ENCODE data around the gene CPM. TPM values are rescaled to one million over a fixed set of nuclear protein-coding genes. Genes with fewer than 3 reads are reported as not detected.

The CPM gene
- total and polyA plus RNA-seq, 4 donors: 14.2 to 65.0 (median 24.0) TPM

- Histone ChIP-seq H3K27me3 (ENCODE audit: control insufficient read depth in 4 of 4, insufficient read depth in 4 of 4, low read length in 3 of 4) (no peaks in the 10 kb centered on the region), H3K4me1 (ENCODE audit: control insufficient read depth in 4 of 4, insufficient read depth in 4 of 4, low read length in 3 of 4) (peaks cover 0 to 4% (median 0%) of the 10 kb centered on the region in 4 donors), H3K4me3 (ENCODE audit: low read depth in 1 of 3, low read length in 3 of 3) (no peak overlapping the region), H3K9me3 (ENCODE audit: control insufficient read depth in 4 of 4, low read length in 3 of 4) (no peaks in the 10 kb centered on the region), H3K27ac (ENCODE audit: low read depth in 1 of 2, low read length in 2 of 2) (no peak overlapping the region), H3K9ac (ENCODE audit: low read depth in 1 of 2, low read length in 2 of 2) (no peak overlapping the region), H3K36me3 (ENCODE audit: control insufficient read depth in 4 of 4, insufficient read depth in 3 of 4, low read depth in 1 of 4, low read length in 3 of 4) (peaks cover 3 to 28% (median 26%) of the 10 kb centered on the region in 4 donors)
- no peak for TF ChIP-seq YY1 (IDR thresholded peaks at IDR 0.05)
- TF ChIP-seq, protein P1, sequence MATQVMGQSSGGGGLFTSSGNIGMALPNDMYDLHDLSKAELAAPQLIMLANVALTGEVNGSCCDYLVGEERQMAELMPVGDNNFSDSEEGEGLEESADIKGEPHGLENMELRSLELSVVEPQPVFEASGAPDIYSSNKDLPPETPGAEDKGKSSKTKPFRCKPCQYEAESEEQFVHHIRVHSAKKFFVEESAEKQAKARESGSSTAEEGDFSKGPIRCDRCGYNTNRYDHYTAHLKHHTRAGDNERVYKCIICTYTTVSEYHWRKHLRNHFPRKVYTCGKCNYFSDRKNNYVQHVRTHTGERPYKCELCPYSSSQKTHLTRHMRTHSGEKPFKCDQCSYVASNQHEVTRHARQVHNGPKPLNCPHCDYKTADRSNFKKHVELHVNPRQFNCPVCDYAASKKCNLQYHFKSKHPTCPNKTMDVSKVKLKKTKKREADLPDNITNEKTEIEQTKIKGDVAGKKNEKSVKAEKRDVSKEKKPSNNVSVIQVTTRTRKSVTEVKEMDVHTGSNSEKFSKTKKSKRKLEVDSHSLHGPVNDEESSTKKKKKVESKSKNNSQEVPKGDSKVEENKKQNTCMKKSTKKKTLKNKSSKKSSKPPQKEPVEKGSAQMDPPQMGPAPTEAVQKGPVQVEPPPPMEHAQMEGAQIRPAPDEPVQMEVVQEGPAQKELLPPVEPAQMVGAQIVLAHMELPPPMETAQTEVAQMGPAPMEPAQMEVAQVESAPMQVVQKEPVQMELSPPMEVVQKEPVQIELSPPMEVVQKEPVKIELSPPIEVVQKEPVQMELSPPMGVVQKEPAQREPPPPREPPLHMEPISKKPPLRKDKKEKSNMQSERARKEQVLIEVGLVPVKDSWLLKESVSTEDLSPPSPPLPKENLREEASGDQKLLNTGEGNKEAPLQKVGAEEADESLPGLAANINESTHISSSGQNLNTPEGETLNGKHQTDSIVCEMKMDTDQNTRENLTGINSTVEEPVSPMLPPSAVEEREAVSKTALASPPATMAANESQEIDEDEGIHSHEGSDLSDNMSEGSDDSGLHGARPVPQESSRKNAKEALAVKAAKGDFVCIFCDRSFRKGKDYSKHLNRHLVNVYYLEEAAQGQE (IDR thresholded peaks at IDR 0.05): no peak
- TF ChIP-seq JUND (IDR thresholded peaks at IDR 0.05): no peak
- TF ChIP-seq TAF1 (conservative IDR thresholded peaks at IDR 0.05): no peak
- TF ChIP-seq FOXA2 (IDR thresholded peaks at IDR 0.05): no peak
- TF ChIP-seq CTCF (IDR thresholded peaks at IDR 0.05; ENCODE audit: low read depth, low read length, missing input control): no peak
- TF ChIP-seq FOXA1 (IDR thresholded peaks at IDR 0.05): no peak
- TF ChIP-seq, protein P2, sequence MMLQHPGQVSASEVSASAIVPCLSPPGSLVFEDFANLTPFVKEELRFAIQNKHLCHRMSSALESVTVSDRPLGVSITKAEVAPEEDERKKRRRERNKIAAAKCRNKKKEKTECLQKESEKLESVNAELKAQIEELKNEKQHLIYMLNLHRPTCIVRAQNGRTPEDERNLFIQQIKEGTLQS (IDR thresholded peaks at IDR 0.05): no peak
- no peak for TF ChIP-seq NR2F2 (IDR thresholded peaks at IDR 0.05)
- TF ChIP-seq, protein P3, sequence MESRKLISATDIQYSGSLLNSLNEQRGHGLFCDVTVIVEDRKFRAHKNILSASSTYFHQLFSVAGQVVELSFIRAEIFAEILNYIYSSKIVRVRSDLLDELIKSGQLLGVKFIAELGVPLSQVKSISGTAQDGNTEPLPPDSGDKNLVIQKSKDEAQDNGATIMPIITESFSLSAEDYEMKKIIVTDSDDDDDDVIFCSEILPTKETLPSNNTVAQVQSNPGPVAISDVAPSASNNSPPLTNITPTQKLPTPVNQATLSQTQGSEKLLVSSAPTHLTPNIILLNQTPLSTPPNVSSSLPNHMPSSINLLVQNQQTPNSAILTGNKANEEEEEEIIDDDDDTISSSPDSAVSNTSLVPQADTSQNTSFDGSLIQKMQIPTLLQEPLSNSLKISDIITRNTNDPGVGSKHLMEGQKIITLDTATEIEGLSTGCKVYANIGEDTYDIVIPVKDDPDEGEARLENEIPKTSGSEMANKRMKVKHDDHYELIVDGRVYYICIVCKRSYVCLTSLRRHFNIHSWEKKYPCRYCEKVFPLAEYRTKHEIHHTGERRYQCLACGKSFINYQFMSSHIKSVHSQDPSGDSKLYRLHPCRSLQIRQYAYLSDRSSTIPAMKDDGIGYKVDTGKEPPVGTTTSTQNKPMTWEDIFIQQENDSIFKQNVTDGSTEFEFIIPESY (IDR thresholded peaks at IDR 0.05): no peak
- TF ChIP-seq RXRA (IDR thresholded peaks at IDR 0.05): no peak
- TF ChIP-seq GABPA (IDR thresholded peaks at IDR 0.05 in 1 of 2, conservative IDR thresholded peaks at IDR 0.05 in 1 of 2): no peak
- TF ChIP-seq RAD21 (IDR thresholded peaks at IDR 0.05): no peak
- no peak for DNase-seq (ENCODE audit: low spot score)
- 67% methylated on average over 2 of the region's 2 CpGs for WGBS
Observed at GRCh38 chr12:68842784-68843567, 90.0 kb downstream of the CPM start.

DNA sequence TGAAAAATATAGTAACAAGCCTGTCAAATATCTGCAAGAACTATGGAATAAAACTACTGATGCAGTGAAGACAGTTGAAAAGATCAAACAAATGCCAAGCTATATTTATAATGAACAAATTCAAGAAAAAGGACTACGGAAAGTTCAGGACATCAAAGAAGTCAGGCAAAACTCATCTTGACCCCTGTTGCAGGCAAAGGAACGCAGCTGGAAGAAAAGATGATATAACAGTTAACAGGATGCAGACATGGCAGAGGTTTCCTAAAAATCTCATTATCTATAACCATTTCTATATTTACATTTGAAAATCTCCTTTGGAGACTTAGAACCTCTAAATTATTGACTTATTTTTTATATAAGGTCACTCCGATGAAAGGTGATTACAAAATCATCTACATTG is 90.8 kb downstream of the CPM start:
- Histone ChIP-seq H3K36me3 (ENCODE audit: control insufficient read depth in 4 of 4, insufficient read depth in 3 of 4, low read depth in 1 of 4, low read length in 3 of 4) (peaks cover 3 to 35% (median 30%) of the 10 kb centered on the region in 4 donors), H3K4me3 (ENCODE audit: low read depth in 1 of 3, low read length in 3 of 3) (no peak overlapping the region), H3K27me3 (ENCODE audit: control insufficient read depth in 4 of 4, insufficient read depth in 4 of 4, low read length in 3 of 4) (no peaks in the 10 kb centered on the region), H3K4me1 (ENCODE audit: control insufficient read depth in 4 of 4, insufficient read depth in 4 of 4, low read length in 3 of 4) (peaks cover 0 to 4% (median 0%) of the 10 kb centered on the region in 4 donors), H3K27ac (ENCODE audit: low read depth in 1 of 2, low read length in 2 of 2) (no peak overlapping the region), H3K9me3 (ENCODE audit: control insufficient read depth in 4 of 4, low read length in 3 of 4) (no peaks in the 10 kb centered on the region), H3K9ac (ENCODE audit: low read depth in 1 of 2, low read length in 2 of 2) (no peak overlapping the region)
- no peak for DNase-seq (ENCODE audit: low spot score)
- WGBS: 90% methylated on average over 3 of the region's 3 CpGs
- TF ChIP-seq JUND (IDR thresholded peaks at IDR 0.05): no peak
- TF ChIP-seq, protein P2 (IDR thresholded peaks at IDR 0.05): no peak
- no peak for TF ChIP-seq FOXA1 (IDR thresholded peaks at IDR 0.05)
- TF ChIP-seq, protein P1 (IDR thresholded peaks at IDR 0.05): no peak
- no peak for TF ChIP-seq RXRA (IDR thresholded peaks at IDR 0.05)
- TF ChIP-seq TAF1 (conservative IDR thresholded peaks at IDR 0.05): no peak
- TF ChIP-seq, protein P4, sequence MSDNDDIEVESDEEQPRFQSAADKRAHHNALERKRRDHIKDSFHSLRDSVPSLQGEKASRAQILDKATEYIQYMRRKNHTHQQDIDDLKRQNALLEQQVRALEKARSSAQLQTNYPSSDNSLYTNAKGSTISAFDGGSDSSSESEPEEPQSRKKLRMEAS (IDR thresholded peaks at IDR 0.05): no peak
- no peak for TF ChIP-seq HNF4G (IDR thresholded peaks at IDR 0.05)
- TF ChIP-seq HNF4A (conservative IDR thresholded peaks at IDR 0.05): no peak
- no peak for TF ChIP-seq YY1 (IDR thresholded peaks at IDR 0.05)
- no peak for TF ChIP-seq RAD21 (IDR thresholded peaks at IDR 0.05)
- TF ChIP-seq NR2F2 (IDR thresholded peaks at IDR 0.05): no peak
